ENCODE results near the gene CFL2. TPM values are rescaled to one million over a fixed set of nuclear protein-coding genes. Genes with fewer than 3 reads are reported as not detected.

Gene CFL2
- total and polyA plus RNA-seq, 2 of the 13 experiments (the other 11 are each of a cell fraction or from before 2014, with no cell fraction given): 114 to 158 TPM

GRCh38 chr14:34693228-34693939 is 21.0 kb downstream of the CFL2 start (continued):
- no peak; the same call in 1 of the 2 replicates for TF ChIP-seq SOX13 (IDR thresholded peaks at IDR 0.05)
- TF ChIP-seq SOX13 (CRISPR knock-in tag; conservative IDR thresholded peaks at IDR 0.05 in 1 of 2, IDR thresholded peaks at IDR 0.05 in 1 of 2): 0 out of 4 replicates have a peak, but pooled peaks of 1 of the 2 experiments have one; percentile 46
- TF ChIP-seq GABPB1 (CRISPR knock-in tag; IDR thresholded peaks at IDR 0.05): peak; percentile 70
- peak; percentile 68; the same call in 1 of the 2 replicates for TF ChIP-seq POGZ (CRISPR knock-in tag; IDR thresholded peaks at IDR 0.05)
- TF ChIP-seq TCF7 (IDR thresholded peaks at IDR 0.05; ENCODE audit: low read depth): no peak
- TF ChIP-seq MIER2 (CRISPR knock-in tag; IDR thresholded peaks at IDR 0.05): peak; percentile 76
- no peak for TF ChIP-seq ZNF639 (CRISPR knock-in tag; conservative IDR thresholded peaks at IDR 0.05)
- TF ChIP-seq ZUFSP (CRISPR knock-in tag; IDR thresholded peaks at IDR 0.05; ENCODE audit: borderline replicate concordance): no peak
- TF ChIP-seq RCOR2 (CRISPR knock-in tag; IDR thresholded peaks at IDR 0.05): no peak; the same call in 1 of the 2 replicates
- peak; percentile 93 for TF ChIP-seq ZNF883 (CRISPR knock-in tag; IDR thresholded peaks at IDR 0.05; ENCODE audit: not compliant biosample characterization)
- TF ChIP-seq SOX5 (CRISPR knock-in tag; IDR thresholded peaks at IDR 0.05; ENCODE audit: borderline replicate concordance): 0 out of 2 replicates have a peak, but pooled peaks have one; percentile 19
- peak; percentile 69 for TF ChIP-seq POLR2G (IDR thresholded peaks at IDR 0.05; ENCODE audit: low read depth, low read length)
- TF ChIP-seq JARID2 (CRISPR knock-in tag; IDR thresholded peaks at IDR 0.05; ENCODE audit: insufficient replicate concordance): no peak
- peak; percentile 54 to 63; a peak in 3 of 4 replicates for TF ChIP-seq HMGXB4 (CRISPR knock-in tag; IDR thresholded peaks at IDR 0.05; ENCODE audit: borderline replicate concordance in 1 of 2, low read depth in 1 of 2)
- TF ChIP-seq NRL (CRISPR knock-in tag; IDR thresholded peaks at IDR 0.05; ENCODE audit: borderline replicate concordance): peak; percentile 91
- peak; percentile 56; the same call in 1 of the 2 replicates for TF ChIP-seq TFDP2 (CRISPR knock-in tag; IDR thresholded peaks at IDR 0.05)
- TF ChIP-seq SNAPC2 (CRISPR knock-in tag; IDR thresholded peaks at IDR 0.05): peak; percentile 87; the same call in 1 of the 2 replicates
- peak; percentile 66; the same call in 1 of the 2 replicates for TF ChIP-seq ZBTB26 (CRISPR knock-in tag; IDR thresholded peaks at IDR 0.05; ENCODE audit: borderline replicate concordance)
- no peak for TF ChIP-seq IRF1 (CRISPR knock-in tag; IDR thresholded peaks at IDR 0.05; ENCODE audit: low read depth)
- no peak for TF ChIP-seq ZNF780A (CRISPR knock-in tag; IDR thresholded peaks at IDR 0.05)

Data from HepG2 (cell line).